GM08714 (cell line): Measurements from ENCODE around the gene DCP1B.

Experiments
- H3K4me3 ChIP-seq: fragments of 200-500 bp; sonication (Bioruptor generic); 2 replicates; pipeline ENCODE4 v1.5.1; 2014; ENCODE audit warnings: mild to moderate bottlenecking, low read length, inconsistent platforms
- ZNF274 ChIP-seq: IDR thresholded peaks from 2 replicates; pipeline ENCODE4 v1.6.1; 2012; ENCODE audit warnings: mild to moderate bottlenecking, low read depth, low read length

The DCP1B gene

DNA sequence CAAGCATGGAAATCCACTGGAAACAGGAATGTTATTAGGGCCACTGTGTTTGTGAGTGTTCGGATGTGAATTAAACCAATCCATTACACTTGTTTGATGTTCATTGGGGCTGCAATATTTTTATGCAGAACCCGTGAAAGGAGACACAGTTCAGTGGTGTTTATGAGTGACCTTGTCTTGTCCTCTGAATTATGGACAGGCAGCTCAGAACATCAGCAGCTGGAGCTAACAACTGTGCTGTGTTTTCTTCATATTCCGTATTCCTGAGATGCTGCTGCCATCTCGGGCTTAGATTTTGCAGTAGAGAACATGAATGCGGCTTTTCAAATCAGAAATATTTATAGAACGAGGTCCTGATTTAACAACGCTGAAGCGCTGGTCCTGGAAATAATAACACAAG lies 28.2 kb upstream of the DCP1B start:
- H3K4me3 ChIP-seq = no peak overlapping the region
- no peak for TF ChIP-seq ZNF274

DNA sequence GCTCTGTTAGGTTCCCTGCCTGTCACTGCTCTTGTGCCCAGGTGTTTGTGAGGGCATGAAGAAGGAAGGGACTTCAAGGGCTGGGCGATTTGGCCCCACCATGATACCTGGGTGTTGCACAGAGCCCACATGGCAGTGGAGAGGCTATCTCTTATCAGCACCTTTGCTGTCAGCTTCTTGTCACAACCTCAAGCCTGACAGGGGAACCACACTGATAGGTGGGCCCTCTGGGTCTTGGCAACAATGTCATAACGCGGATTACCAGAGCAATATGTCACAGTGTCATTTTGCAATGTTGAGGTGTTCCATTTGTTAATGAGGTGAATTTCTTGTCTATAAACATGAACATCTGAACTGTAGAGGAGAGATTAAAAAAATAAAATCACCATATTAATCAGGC lies 25.6 kb upstream of the DCP1B start:
- no peak for TF ChIP-seq ZNF274
- no peak overlapping the region for H3K4me3 ChIP-seq

DNA sequence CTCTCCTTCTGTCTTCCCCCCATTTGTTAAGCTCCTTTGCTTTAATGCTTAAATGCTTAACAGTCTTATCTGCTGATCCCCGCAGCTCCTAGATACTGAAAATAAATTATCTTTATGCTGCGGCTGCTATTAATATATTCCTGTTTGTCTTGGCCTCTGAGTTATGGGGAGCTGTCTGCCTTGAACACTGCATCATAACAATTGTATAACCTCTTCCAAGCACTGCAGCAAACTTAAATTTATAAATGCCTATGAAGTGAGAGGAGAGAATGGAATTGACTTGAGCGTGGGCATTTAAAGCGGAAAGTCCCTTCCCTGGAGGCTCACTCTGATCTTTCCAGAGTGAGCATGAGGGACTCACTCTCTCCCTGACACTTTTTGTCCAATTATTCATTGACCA lies 23.1 kb upstream of the DCP1B start:
- TF ChIP-seq ZNF274 = no peak
- no peak overlapping the region for H3K4me3 ChIP-seq

DNA sequence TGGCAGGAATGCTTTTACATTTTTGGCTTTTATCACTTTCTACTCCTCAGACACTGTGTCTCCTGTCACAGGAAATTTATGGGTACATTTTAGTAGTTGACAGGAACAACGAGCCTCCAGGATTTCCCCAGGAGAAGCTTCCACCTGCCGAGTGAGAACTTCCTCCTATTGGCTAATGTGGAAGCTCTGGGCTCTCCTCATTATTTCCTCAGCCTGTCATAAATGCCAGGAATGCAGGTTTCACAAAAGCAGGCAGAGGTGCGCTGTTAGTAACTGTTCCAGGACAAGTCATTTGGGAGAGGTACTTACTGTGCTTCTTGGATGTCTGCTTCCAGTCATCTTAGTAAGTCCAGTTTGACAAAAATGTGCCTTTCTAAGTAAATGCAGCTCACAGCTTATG lies 19.1 kb upstream of the DCP1B start:
- no peak for TF ChIP-seq ZNF274
- no peak overlapping the region for H3K4me3 ChIP-seq

DNA sequence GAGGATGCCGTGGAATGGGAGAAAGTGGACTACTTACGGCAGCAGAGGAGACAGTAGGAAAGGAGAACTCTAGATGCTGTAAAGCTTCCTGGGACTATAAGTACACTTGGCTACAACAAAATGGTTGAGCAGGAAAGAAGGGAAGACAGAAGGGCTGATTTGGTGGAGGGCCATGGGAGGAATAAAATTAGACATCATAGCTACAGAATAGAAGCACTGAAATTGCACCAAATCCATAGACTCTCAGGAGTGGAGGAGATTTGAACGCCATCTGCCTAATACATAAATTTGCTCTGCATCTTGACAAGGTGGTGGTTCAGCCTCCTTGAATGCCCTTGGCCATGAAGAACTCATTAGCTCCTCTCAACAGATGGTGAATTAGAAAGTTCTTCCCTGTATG lies 16.3 kb upstream of the DCP1B start:
- no peak for TF ChIP-seq ZNF274
- H3K4me3 ChIP-seq = no peak overlapping the region

DNA sequence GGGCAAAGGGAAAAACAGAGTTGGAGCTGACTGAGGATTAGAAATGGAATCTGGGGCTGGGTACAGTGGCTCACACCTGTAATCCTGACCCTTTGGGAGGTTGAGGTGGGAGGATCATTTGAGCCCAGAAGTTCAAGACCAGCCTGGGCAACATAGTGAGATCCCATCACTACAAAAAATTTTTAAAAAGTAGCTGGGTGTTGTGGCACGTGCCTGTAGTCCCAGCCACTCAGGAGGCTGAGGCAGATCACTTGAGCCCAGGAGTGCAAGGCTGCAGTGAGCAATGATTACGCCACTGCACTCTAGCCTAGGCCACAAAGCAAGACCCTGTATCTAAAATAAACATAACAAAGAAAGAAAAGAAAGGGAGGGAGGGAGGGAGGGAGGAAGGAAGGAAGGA lies 14.9 kb upstream of the DCP1B start:
- no peak overlapping the region for H3K4me3 ChIP-seq
- TF ChIP-seq ZNF274 = no peak

DNA sequence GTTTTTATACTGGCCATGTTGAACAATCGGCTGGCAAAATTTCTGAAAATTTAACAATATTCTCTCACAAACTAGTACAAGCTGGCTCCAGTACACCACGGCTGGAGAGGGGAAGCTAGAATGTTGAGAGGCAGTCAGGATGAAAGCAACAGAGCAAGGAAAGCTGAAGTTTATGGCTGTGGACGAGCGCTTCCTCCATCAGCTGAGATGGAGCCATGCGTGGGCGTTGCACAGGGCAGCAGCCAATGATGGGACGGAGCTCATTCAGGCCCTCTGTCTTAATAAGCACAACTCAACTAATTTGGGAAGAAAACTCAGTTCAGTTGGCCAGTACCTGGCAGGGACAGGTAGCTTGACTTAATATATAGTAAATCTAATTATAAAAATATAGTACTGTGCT lies 14.1 kb upstream of the DCP1B start:
- no peak overlapping the region for H3K4me3 ChIP-seq
- TF ChIP-seq ZNF274 = no peak

DNA sequence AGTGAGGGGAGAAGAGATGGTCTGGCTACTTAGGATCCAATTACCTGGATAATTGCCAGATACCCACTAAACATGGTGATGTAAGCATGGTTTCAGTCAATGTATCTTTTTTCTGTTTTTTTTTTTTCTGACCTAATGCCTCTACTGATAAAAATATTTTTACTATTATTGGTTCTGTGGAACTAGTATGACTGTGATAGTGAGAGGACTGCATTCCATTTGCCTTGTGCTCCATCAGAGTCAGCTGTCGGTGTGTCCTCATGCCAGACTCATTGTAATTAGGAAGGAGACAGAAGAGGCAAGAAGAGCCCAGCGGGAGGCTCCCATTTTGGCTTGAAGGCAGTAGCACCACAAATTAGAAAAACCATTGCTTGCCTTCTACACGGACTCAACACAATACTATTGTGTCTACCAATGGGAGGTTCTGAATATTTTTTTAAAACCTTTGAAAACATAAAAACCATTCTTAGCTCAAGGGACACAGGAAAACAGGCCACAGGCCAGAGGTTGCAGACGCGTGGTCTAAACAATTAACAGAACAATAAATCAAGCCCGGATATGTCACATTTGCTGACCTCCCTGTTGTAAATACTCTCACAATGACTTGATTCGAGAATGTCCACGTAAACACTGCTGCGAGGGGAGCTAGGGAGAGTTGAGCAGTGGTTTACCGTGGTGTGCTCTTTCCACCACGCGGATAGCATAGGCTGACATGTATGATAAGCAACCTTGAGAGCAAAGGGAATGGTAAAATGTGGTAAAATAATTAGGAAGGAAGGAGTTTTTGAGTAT lies 13.5 kb upstream of the DCP1B start:
- H3K4me3 ChIP-seq = no peak overlapping the region
- no peak for TF ChIP-seq ZNF274

DNA sequence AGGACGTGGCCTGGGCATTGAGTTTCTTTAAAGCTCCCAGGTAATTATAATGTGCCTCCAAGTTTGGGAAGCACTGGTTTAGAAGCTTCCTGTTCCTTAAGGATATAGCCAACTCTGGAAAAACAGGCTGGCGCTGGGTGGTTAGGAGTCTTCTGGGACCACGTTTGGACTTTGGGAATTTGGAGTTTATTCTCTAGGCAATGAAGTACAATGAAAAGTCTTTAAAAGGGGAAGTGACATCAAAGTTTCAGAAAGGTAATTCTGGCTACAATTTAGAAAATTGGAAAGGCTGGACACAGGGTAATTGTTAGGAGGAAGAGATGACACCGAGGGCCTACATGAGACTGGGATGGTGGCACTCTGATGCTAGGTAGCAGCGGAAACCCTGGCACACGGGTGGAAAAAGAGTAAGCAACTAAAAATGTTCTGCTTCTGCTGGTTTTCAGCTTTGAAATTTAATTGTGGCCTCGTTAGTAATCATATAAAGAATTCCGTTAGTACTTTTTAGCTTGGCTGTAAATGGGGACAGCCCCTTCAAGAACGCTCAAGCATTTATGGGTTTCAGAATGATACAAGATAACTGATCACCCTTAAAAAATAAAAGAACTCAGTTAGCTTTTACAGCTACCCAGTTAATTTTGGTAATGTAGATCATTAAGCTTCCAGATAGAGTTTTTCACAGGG lies 12.7 kb upstream of the DCP1B start:
- H3K4me3 ChIP-seq = no peak overlapping the region
- no peak for TF ChIP-seq ZNF274

DNA sequence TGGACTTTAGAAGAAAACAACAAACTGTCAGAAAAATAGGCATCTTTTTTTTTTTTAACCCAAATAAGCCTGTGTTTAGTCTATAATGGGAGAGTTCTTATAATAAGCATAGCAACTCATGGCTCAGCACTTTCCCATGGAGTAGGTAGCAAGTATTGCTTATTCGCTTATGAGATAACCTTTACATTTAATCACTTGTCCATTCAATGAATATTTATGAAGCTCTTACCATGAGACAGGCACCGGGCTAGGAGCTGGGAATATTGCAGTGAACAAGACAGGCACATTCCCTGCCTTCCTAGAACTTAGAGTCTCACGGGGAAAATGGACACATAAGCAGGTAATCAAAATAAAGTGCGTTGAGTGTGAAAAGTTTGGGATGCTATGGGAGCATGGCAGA lies 10.0 kb upstream of the DCP1B start:
- TF ChIP-seq ZNF274 = no peak
- H3K4me3 ChIP-seq = no peak overlapping the region

DNA sequence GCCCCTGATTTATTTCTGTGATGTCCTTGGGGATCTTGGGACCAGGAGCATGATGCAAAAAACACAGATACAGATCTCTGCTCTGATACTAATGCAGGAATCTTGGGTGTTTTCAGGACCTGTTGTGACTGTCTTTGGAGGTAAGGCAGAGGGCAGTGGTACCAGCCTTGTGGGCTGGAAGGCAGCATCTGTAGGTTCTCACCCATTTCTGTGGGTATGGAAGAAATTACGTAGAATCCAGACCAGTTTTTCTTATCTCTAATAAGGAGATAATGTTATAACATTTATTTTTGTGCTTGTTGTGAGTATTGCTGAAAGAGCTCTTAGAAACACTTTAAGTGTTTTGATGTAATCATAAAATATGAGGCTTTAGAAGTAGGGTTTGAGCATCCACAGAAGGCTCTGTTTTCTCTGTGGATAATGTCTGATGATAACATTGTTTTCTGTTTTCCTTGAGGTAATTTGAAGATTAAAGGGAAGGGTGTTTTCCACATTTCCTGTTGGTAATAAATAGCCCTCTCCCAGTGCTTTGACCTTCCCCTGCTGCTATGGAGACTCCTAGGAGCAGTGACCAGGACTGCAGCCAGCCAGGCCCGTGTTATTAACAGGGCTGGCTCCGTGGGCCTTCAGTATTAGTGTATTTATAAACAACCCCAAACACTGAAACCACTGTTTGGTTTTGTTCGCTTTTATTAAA lies 9.4 kb upstream of the DCP1B start:
- TF ChIP-seq ZNF274 = no peak
- no peak overlapping the region for H3K4me3 ChIP-seq

DNA sequence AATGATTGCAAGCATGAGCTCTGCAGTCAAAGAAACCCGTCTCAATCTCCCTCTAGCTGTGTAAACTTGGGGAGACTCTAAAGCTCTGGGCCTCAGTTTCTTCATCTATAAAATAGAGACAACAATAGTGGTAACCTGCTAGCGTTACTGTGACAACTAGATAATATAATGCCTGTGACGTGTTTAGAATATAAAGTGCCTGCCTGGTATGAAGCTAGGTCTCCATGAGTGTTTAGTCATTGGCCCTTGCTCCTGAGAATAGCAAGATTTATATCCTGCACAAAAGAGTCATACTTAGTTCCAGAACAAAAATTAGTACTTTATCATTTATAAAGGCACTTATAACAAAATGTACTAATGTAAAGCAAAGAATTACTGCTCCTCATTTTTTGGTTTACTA lies 8.8 kb upstream of the DCP1B start:
- H3K4me3 ChIP-seq = no peak overlapping the region
- no peak for TF ChIP-seq ZNF274

DNA sequence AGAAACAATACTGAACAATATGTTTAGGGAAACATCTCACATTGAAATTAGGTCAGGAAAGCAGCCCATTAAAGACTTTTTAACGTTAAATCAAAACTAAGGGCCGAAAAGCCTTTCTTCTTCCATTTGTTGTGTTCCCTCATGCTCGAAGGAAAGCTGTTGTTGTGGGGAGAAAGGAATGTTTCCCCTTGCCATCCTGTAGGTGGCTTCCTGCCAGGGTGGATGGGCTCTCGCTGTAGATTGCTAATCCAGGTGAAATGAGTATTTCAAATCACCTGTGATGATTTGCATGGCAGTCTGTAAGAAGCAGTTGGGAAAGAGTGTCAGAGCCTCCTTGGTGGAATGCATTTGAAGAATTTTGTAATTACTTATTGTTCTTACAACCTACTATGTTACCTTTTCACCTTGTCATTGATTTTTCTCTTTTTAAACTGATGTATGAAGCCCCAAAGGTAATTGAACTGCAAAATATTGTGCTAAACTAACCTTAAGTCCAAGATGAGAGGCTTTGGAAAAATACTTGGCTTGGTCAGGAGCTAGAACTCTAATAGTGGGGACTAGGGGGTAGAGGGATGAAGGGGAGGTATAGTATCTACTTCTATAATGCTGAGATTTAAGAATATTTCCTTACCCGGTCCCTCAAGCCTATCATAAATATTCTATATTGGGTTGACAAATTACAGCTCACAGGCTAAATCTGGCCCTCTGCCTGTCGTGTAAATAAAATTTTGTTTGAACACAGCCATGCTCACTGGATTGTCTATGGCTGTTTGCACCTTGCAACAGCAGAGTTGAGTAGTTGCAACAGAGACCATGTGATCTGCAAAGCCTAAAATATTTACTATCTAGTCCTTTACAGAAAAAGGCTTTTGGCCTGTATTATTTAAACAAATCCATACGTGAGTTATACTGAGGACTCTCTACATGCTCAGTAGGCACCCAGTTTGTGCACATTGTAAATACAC lies 7.7 kb upstream of the DCP1B start:
- no peak for TF ChIP-seq ZNF274

DNA sequence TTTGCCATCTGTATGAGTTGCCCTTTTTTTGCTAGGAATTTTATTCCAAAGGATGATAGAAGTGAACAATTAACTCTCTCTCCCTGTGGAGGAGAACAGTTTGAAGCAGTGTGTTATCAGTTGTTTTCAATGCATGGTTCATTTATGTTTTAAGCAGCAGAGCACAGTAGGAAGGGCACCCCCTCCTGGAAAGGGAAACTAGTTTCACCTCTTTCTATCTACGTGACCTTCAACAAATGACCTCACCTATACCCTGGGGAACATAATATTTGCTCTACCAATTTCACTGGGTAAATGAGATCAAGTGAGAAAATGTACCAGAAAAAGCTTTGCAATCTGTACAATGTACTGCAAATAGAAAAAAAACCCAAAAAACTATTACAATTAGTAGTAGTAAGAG lies 5.4 kb upstream of the DCP1B start:
- no peak for TF ChIP-seq ZNF274
- no peak overlapping the region for H3K4me3 ChIP-seq

More for the DNA sequence above, 7.7 kb upstream of the DCP1B start:
- no peak overlapping the region for H3K4me3 ChIP-seq
